Right atrium auricular region (tissue), 2 donors: ENCODE measurements around the gene FARS2. TPM values are rescaled to one million over a fixed set of nuclear protein-coding genes. Genes with fewer than 3 reads are reported as not detected.

ENCODE experiments used
- DNase-seq: peaks from one replicate; pipeline ENCODE4 v3.0.0-alpha.2; 2019; ENCODE audit warnings: low spot score
- H3K27ac ChIP-seq, 2 donors: fragments of 200-600 bp; sonication (generic); 1 replicate in 1 of 2; 2 replicates in 1 of 2; pipeline ENCODE4 v1.5.1; 2016 to 2019
- H3K27me3 ChIP-seq, 2 donors: fragments of 200-600 bp; sonication (generic); one replicate each; pipeline versions ENCODE4 v1.5.1 to v1.6.0; 2017 to 2019
- H3K36me3 ChIP-seq: fragments of 200-600 bp; sonication (generic); one replicate; pipeline ENCODE4 v1.5.1; 2016
- H3K4me1 ChIP-seq, 2 donors: fragments of 200-600 bp; sonication (generic); one replicate each; pipeline versions ENCODE4 v1.5.1 to v1.6.0; 2017 to 2019
- H3K4me3 ChIP-seq, 2 donors: fragments of 200-600 bp; sonication (generic); 1 replicate in 1 of 2; 2 replicates in 1 of 2; pipeline ENCODE4 v1.5.1; 2017 to 2019; ENCODE audit warnings: mild to moderate bottlenecking in 1 of 2, moderate library complexity in 1 of 2
- H3K9me3 ChIP-seq, 2 donors: fragments of 200-600 bp; sonication (generic); one replicate each; pipeline ENCODE4 v1.5.1; 2019
- CTCF ChIP-seq, 2 donors: fragments of 200-600 bp; sonication (generic); IDR thresholded peaks; one replicate each; pipeline ENCODE4 v1.5.1; 2019; ENCODE audit warnings: antibody characterized with exemption in 2 of 2
- total RNA-seq, 2 donors: library from RNA; depleted of rRNA; stranded (reverse); fragments of >200 nt; gene quantifications; one replicate each; pipeline ENCODE4 v1.1.0, GENCODE V29; 2016

The FARS2 gene
- total RNA-seq, 2 donors from 2014 or later: 9.4 to 15.0 TPM

- Histone ChIP-seq H3K27ac (no peak overlapping the region), H3K36me3 (no peaks in the 10 kb centered on the region), H3K27me3 (no peaks in the 10 kb centered on the region), H3K9me3 (peaks cover 3 to 9% of the 10 kb centered on the region in 2 donors), H3K4me3 (no peak overlapping the region), H3K4me1 (peaks cover 0 to 4% of the 10 kb centered on the region in 2 donors)
- TF ChIP-seq CTCF (IDR thresholded peaks at IDR 0.05): no peak
- DNase-seq: no peak
Observed at GRCh38 chr6:5328800-5329199, 67.5 kb downstream of the FARS2 start.

- no peak for DNase-seq
- H3K36me3 ChIP-seq: no peaks in the 10 kb centered on the region
- H3K4me1 ChIP-seq: peaks cover 0 to 4% of the 10 kb centered on the region in 2 donors
- H3K27ac ChIP-seq: no peak overlapping the region
- H3K9me3 ChIP-seq: no peaks in the 10 kb centered on the region
- no peak overlapping the region for H3K4me3 ChIP-seq
- H3K27me3 ChIP-seq: no peaks in the 10 kb centered on the region
- no peak for TF ChIP-seq CTCF (IDR thresholded peaks at IDR 0.05)
Observed at GRCh38 chr6:5331845-5332442, 70.6 kb downstream of the FARS2 start.

GRCh38 chr6:5333658-5334057, 72.3 kb downstream of the FARS2 start:
- Histone ChIP-seq H3K27ac (no peak overlapping the region), H3K36me3 (no peaks in the 10 kb centered on the region), H3K4me1 (peaks cover 0 to 4% of the 10 kb centered on the region in 2 donors), H3K9me3 (no peaks in the 10 kb centered on the region), H3K4me3 (no peak overlapping the region), H3K27me3 (no peaks in the 10 kb centered on the region)
- DNase-seq: no peak
- TF ChIP-seq CTCF (IDR thresholded peaks at IDR 0.05): no peak

- no peak for TF ChIP-seq CTCF (IDR thresholded peaks at IDR 0.05)
- H3K27ac ChIP-seq: no peak overlapping the region
Observed at GRCh38 chr6:5334341-5334740, 73.0 kb downstream of the FARS2 start.

GRCh38 chr6:5335020-5335419, 73.7 kb downstream of the FARS2 start:
- peaks cover 0 to 4% of the 10 kb centered on the region in 2 donors for H3K4me1 ChIP-seq
- H3K27ac ChIP-seq: no peak overlapping the region
- no peaks in the 10 kb centered on the region for H3K36me3 ChIP-seq
- no peaks in the 10 kb centered on the region for H3K27me3 ChIP-seq
- no peak for TF ChIP-seq CTCF (IDR thresholded peaks at IDR 0.05)
- no peak for DNase-seq
- no peak overlapping the region for H3K4me3 ChIP-seq
- H3K9me3 ChIP-seq: no peaks in the 10 kb centered on the region

More at GRCh38 chr6:5334341-5334740, 73.0 kb downstream of the FARS2 start:
- Histone ChIP-seq H3K9me3 (no peaks in the 10 kb centered on the region), H3K36me3 (no peaks in the 10 kb centered on the region), H3K4me3 (no peak overlapping the region), H3K4me1 (peaks cover 0 to 4% of the 10 kb centered on the region in 2 donors), H3K27me3 (no peaks in the 10 kb centered on the region)
- no peak for DNase-seq

- H3K27me3 ChIP-seq: no peaks in the 10 kb centered on the region
- TF ChIP-seq CTCF (IDR thresholded peaks at IDR 0.05): no peak
- H3K27ac ChIP-seq: no peak overlapping the region
- H3K36me3 ChIP-seq: no peaks in the 10 kb centered on the region
- no peak overlapping the region for H3K4me3 ChIP-seq
- no peaks in the 10 kb centered on the region for H3K9me3 ChIP-seq
- no peak for DNase-seq
- H3K4me1 ChIP-seq: no peaks in the 10 kb centered on the region
Observed at GRCh38 chr6:5337573-5337972, 76.3 kb downstream of the FARS2 start.
